Fibroblast of lung (primary cell): Measurements from ENCODE around the gene USP12. TPM values are rescaled to one million over a fixed set of nuclear protein-coding genes. Genes with fewer than 3 reads are reported as not detected.
"Not testable (repeated sequence)": the region's sequence is repeated elsewhere in the genome, so short reads cannot be mapped to it uniquely, and the experiment has no call there.

Experiments
- DNase-seq, 2 donors: peaks; one replicate each; pipeline versions ENCODE4 v3.0.0 to v3.0.0-alpha.2; 2010; ENCODE audit warnings: low read depth in 2 of 2
- H2AFZ ChIP-seq: 2 replicates; pipeline ENCODE4 v1.5.1; 2012; ENCODE audit warnings: low read length, control low read depth, inconsistent platforms
- H3K27ac ChIP-seq: 2 replicates; pipeline ENCODE4 v1.5.1; 2011; ENCODE audit warnings: low read length, control low read depth; ENCODE audit not compliant: insufficient read depth
- H3K27me3 ChIP-seq: 2 replicates; pipeline ENCODE4 v1.5.1; 2011; ENCODE audit warnings: mild to moderate bottlenecking, low read length; ENCODE audit not compliant: control insufficient read depth, insufficient read depth
- H3K36me3 ChIP-seq: 2 replicates; pipeline ENCODE4 v1.5.1; 2011; ENCODE audit warnings: low read length; ENCODE audit not compliant: control insufficient read depth, insufficient read depth
- H3K4me1 ChIP-seq: 2 replicates; pipeline ENCODE4 v1.5.1; 2011; ENCODE audit warnings: low read length; ENCODE audit not compliant: control insufficient read depth, insufficient read depth; ENCODE audit errors: extremely low read depth
- H3K4me2 ChIP-seq: 2 replicates; pipeline ENCODE4 v1.5.1; 2011; ENCODE audit warnings: low read length, control low read depth; ENCODE audit not compliant: insufficient read depth; ENCODE audit errors: extremely low read depth
- H3K4me3 ChIP-seq, 4 experiments: fragments of 200-600 bp in 1 of 4; sonication (generic) in 1 of 4; replicated peaks in 1 of 4; 2 replicates each; pipeline ENCODE4 v1.5.1; 2011 to 2016; ENCODE audit warnings: low read length in 4 of 4, low read depth in 3 of 4, mild to moderate bottlenecking in 3 of 4, control low read depth in 2 of 4, inconsistent platforms in 1 of 4, mixed read lengths in 1 of 4; ENCODE audit not compliant: insufficient read depth in 1 of 4; ENCODE audit errors: control extremely low read depth in 1 of 4
- H3K79me2 ChIP-seq: 2 replicates; pipeline ENCODE4 v1.5.1; 2012; ENCODE audit warnings: mild to moderate bottlenecking, low read length, inconsistent platforms; ENCODE audit not compliant: control insufficient read depth, insufficient read depth
- H3K9ac ChIP-seq: 2 replicates; pipeline ENCODE4 v1.5.1; 2011; ENCODE audit warnings: mild to moderate bottlenecking, low read length, control low read depth; ENCODE audit not compliant: insufficient read depth
- H3K9me3 ChIP-seq: 2 replicates; pipeline ENCODE4 v1.5.1; 2012; ENCODE audit warnings: low read depth, low read length; ENCODE audit not compliant: control insufficient read depth, insufficient read depth
- H4K20me1 ChIP-seq: 2 replicates; pipeline ENCODE4 v1.5.1; 2011; ENCODE audit warnings: low read length; ENCODE audit not compliant: control insufficient read depth, insufficient read depth; ENCODE audit errors: extremely low read depth
- EZH2 ChIP-seq: IDR thresholded peaks from 2 replicates; pipeline ENCODE4 v1.5.1; 2012; ENCODE audit warnings: low read length, control low read depth, mild to moderate bottlenecking; ENCODE audit errors: missing control alignments
- polyA plus RNA-seq, 2 donors: library from polyadenylated mRNA; depleted of rRNA in 1 of 2; stranded (reverse) in 1 of 2; unstranded in 1 of 2; fragments of >200 nt; gene quantifications; 2 replicates each; pipeline ENCODE4 v1.2.1, GENCODE V29; 2011 to 2012; ENCODE audit warnings: missing spikeins in 1 of 2
- total RNA-seq: library from RNA; depleted of rRNA; stranded (reverse); fragments of >200 nt; gene quantifications from 2 replicates; pipeline ENCODE4 v1.2.1, GENCODE V29; 2014
- TF ChIP-seq, protein P1 (sequence below), 2 donors: IDR thresholded peaks in 1 of 2; conservative IDR thresholded peaks in 1 of 2; 1 replicate in 1 of 2; 2 replicates in 1 of 2; pipeline ENCODE4 v1.5.1; 2011 to 2012; ENCODE audit warnings: low read length in 2 of 2, control low read depth in 1 of 2, inconsistent platforms in 1 of 2, low read depth in 1 of 2, mild to moderate bottlenecking in 1 of 2

Gene USP12
- total and polyA plus RNA-seq, 2 donors (not counting 1 experiment from before 2014, with no cell fraction given) = 17.3 to 36.3 TPM

GRCh38 chr13:27192973-27193372, 21.4 kb upstream of the USP12 start:
- H3K79me2 ChIP-seq = no peaks in the 10 kb centered on the region
- H4K20me1 ChIP-seq = no peaks in the 10 kb centered on the region
- H3K9me3 ChIP-seq = no peaks in the 10 kb centered on the region
- no peak overlapping the region for H3K4me3 ChIP-seq
- TF ChIP-seq, protein P1, sequence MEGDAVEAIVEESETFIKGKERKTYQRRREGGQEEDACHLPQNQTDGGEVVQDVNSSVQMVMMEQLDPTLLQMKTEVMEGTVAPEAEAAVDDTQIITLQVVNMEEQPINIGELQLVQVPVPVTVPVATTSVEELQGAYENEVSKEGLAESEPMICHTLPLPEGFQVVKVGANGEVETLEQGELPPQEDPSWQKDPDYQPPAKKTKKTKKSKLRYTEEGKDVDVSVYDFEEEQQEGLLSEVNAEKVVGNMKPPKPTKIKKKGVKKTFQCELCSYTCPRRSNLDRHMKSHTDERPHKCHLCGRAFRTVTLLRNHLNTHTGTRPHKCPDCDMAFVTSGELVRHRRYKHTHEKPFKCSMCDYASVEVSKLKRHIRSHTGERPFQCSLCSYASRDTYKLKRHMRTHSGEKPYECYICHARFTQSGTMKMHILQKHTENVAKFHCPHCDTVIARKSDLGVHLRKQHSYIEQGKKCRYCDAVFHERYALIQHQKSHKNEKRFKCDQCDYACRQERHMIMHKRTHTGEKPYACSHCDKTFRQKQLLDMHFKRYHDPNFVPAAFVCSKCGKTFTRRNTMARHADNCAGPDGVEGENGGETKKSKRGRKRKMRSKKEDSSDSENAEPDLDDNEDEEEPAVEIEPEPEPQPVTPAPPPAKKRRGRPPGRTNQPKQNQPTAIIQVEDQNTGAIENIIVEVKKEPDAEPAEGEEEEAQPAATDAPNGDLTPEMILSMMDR (conservative IDR thresholded peaks at IDR 0.05 in 1 of 2, IDR thresholded peaks at IDR 0.05 in 1 of 2; ENCODE audit: low read depth in 1 of 2, low read length in 2 of 2) = no peak
- no peak for TF ChIP-seq EZH2
- no peaks in the 10 kb centered on the region for H3K27me3 ChIP-seq
- H3K4me1 ChIP-seq = peaks cover 8% of the 10 kb centered on the region
- no peak overlapping the region for H3K27ac ChIP-seq
- H3K36me3 ChIP-seq = no peaks in the 10 kb centered on the region
- no peak overlapping the region for H3K4me2 ChIP-seq
- H2AFZ ChIP-seq = no peak overlapping the region
- H3K9ac ChIP-seq = no peak overlapping the region
- no peak for DNase-seq

DNA sequence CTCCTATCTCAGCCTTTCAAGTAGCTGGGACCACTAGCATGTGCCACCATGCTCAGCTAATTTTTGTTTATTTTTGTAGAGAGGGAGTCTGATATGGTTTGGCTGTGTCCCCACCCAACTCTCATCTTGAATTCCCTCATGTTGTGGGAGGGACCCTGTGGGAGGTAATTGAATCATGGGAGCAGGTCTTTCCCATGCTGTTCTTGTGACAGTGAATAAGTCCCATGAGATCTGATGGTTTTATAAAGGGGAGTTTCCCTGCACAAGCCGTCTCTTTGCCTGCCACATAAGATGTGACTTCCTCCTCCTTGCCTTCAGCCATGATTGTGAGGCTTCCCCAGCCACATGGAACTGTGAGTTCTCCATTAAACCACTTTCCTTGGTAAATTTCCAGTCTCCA, 20.8 kb upstream of the USP12 start:
- H3K36me3 ChIP-seq, H3K9ac ChIP-seq, H3K9me3 ChIP-seq, H3K4me3 ChIP-seq, H3K27ac ChIP-seq, H3K27me3 ChIP-seq, DNase-seq, H4K20me1 ChIP-seq, H3K79me2 ChIP-seq, H3K4me2 ChIP-seq, H3K4me1 ChIP-seq, H2AFZ ChIP-seq: not testable (repeated sequence)

DNA sequence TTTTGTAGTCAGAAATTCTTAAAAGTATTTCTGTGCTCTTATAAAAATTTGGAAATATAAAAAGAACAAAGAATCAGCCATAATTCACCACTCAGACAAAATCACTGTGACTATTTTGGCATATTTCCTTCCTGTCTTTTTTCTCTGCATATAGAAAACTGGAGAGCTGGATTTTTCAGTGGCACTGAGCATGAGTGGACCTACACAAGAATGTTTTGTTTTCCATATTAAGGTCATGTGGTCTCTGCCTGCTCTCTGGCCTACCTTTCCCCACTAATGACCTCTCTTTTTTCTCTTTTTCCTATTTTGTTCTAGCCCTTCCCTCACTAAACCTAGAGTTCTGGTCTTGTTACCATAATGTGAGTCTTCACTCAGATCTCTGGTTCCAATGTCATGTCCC, 17.6 kb upstream of the USP12 start:
- no peaks in the 10 kb centered on the region for H3K4me1 ChIP-seq
- H3K4me3 ChIP-seq = no peak overlapping the region
- no peaks in the 10 kb centered on the region for H3K79me2 ChIP-seq
- no peak overlapping the region for H2AFZ ChIP-seq
- TF ChIP-seq, protein P1 (conservative IDR thresholded peaks at IDR 0.05 in 1 of 2, IDR thresholded peaks at IDR 0.05 in 1 of 2; ENCODE audit: low read depth in 1 of 2, low read length in 2 of 2) = no peak
- TF ChIP-seq EZH2 = no peak
- H3K9me3 ChIP-seq = no peaks in the 10 kb centered on the region
- DNase-seq = no peak
- H3K27ac ChIP-seq = no peak overlapping the region
- no peaks in the 10 kb centered on the region for H3K36me3 ChIP-seq
- no peak overlapping the region for H3K9ac ChIP-seq
- H4K20me1 ChIP-seq = no peaks in the 10 kb centered on the region
- H3K27me3 ChIP-seq = no peaks in the 10 kb centered on the region
- no peak overlapping the region for H3K4me2 ChIP-seq
